Adrenal gland (tissue), 5 donors: ENCODE results near the gene NLRP2B.

ENCODE experiments used
- CTCF ChIP-seq, 6 experiments: fragments of 450-650 bp in 4 of 6; fragments of 200-600 bp in 2 of 6; sonication (generic) in 1 of 6; IDR thresholded peaks; 1 replicate in 5 of 6; 2 replicates in 1 of 6; pipeline versions ENCODE4 v1.5.1 to v1.8.0; 2016 to 2021; ENCODE audit warnings: antibody characterized with exemption in 6 of 6, mild to moderate bottlenecking in 2 of 6, moderate library complexity in 1 of 6
- POLR2A ChIP-seq, 2 donors: fragments of 450-650 bp; IDR thresholded peaks; one replicate each; pipeline ENCODE4 v1.6.1; 2017; ENCODE audit warnings: antibody characterized with exemption in 2 of 2, mild to moderate bottlenecking in 2 of 2, moderate library complexity in 1 of 2
- donor health status: DM: no; HTN: no; CAD: no.

DNA sequence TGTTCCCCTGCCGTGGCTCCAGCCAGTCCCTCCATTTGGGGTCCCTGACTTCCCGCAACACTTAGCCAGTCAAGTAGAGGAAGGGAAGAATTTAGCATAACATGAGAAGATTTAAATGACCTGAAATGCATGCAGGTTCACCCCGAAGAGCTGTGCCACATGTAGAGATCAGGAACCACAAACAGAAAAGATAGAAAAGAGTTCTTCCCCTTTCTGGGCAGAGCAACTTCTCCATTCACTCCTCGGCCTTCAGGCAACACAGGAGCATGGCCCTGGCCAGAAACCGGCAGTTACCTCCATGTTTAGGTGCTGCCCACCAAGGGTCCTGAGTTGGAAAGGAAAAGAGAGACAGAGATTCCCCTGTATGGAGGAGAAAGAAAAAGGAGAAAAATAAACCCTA is 5.2 kb downstream of the NLRP2B start:
- TF ChIP-seq CTCF (IDR thresholded peaks at IDR 0.05) (no peak), POLR2A (IDR thresholded peaks at IDR 0.05) (no peak)
